ENCODE data around the gene P3H4. TPM values are rescaled to one million over a fixed set of nuclear protein-coding genes. Genes with fewer than 3 reads are reported as not detected.
A peak's percentile ranks its signal among the peaks of the same experiment; 100 is the strongest.

The P3H4 gene
- polyA plus RNA-seq, 6 donors from 2014 or later = 0.39 to 2.9 (median 0.87) TPM

DNA sequence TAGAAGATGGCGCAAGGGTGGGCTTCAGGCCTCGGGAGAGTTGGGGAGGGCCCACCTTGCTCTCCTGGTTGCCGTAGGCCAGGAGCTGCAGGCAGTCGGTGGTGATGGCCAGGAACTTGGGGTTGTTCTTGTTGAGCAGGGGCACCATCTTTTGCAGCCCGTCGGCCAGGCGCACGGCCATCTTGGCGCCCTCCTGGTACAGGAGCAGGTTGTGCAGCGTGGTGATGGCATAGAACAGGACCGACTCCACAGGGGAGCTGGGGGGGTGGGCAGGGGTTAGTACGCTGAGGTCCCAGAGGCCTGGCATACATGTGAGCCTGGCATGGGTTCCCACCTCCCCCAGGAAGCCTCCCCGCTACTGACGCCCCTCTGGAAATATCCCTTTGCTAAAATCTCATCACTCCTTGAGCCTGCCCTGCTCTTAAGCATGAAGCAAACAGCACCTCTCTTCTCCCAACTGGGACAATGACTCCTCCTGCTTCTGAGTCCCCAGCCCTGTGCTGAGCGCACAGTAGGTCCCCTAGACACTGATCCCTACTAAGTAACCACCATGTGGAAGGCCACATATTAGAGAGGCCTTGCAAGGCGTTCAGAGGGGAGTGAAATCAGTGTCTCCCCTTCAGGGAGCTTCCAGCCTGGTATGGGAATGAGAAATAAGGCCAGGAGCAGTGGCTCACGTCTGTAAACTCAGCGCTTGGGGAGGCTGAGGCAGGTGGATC is 44.3 kb downstream of the P3H4 start:
- no peak for ATAC-seq (ENCODE audit: low read depth in 2 of 2)
- Mint-ChIP-seq H3K4me1 (peaks cover 6 to 15% (median 9%) of the 10 kb centered on the region in 3 donors), H3K36me3 (peaks cover 0 to 43% of the 10 kb centered on the region in 2 donors)

DNA sequence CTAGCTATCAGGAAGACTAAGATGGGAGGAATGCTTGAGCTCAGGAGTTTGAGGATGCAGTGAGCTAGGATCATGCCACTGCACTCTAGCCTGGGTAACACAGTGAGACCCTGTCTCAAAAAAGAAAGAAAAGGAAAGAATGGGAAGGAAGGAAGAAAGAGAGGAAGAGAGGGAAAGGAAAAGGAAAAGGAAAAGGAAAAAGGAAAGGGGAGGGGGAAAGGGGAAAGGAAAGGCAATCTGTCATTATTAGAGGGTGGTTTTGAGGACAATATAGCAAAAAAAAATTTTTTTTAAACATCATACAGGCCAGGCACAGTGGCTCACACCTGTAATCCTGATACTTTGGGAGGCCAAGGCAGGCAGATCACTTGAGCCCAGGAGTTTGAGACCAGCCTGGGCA is 45.6 kb downstream of the P3H4 start:
- peaks cover 0 to 51% of the 10 kb centered on the region in 2 donors for H3K36me3 Mint-ChIP-seq
- ATAC-seq (ENCODE audit: low read depth in 2 of 2) = no peak

More for the DNA sequence above, 44.3 kb downstream of the P3H4 start:
- Mint-ChIP-seq H3K4me3 (peak overlapping the region in 1 of 8 donors; percentile 70), H3K27me3 (no peaks in the 10 kb centered on the region), H3K9me3 (no peaks in the 10 kb centered on the region), H3K27ac (peak overlapping the region in 1 of 6 donors; percentile 62)
- DNase-seq = no peak

DNA sequence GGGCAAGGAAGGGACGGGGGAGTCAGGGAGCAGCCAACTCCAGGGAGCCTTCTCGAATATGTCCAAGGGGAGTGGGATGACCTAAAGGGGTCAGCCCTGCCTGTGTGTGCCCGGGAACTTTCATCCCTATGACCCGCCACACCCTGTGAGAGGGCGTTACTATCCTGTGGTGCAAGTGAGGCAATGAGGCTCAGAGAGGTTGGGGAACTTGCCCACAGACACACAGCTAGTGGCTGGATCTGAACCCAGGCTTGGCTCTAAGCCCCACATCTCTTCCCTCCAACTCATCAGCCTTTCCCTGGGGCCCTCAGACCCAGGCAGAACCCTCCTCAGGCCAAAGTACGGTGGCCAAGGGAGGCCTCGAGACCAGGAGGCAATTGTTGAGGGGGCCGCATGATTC is 48.4 kb downstream of the P3H4 start:
- no peaks in the 10 kb centered on the region for H3K27me3 Mint-ChIP-seq
- peak overlapping the region in 2 of 6 donors; percentile 53 to 59 for H3K27ac Mint-ChIP-seq
- ATAC-seq (ENCODE audit: low read depth in 2 of 2) (no peak), DNase-seq (no peak)
- peaks cover 0 to 44% of the 10 kb centered on the region in 2 donors for H3K36me3 Mint-ChIP-seq
- H3K4me3 Mint-ChIP-seq = no peak overlapping the region
- H3K4me1 Mint-ChIP-seq = peaks cover 10 to 19% (median 18%) of the 10 kb centered on the region in 3 donors
- H3K9me3 Mint-ChIP-seq = no peaks in the 10 kb centered on the region

More for the DNA sequence above, 45.6 kb downstream of the P3H4 start:
- Mint-ChIP-seq H3K9me3 (no peaks in the 10 kb centered on the region), H3K4me3 (no peak overlapping the region), H3K27me3 (no peaks in the 10 kb centered on the region), H3K27ac (peak overlapping the region in 2 of 6 donors; percentile 39 to 89), H3K4me1 (peaks cover 7 to 10% (median 10%) of the 10 kb centered on the region in 3 donors)
- no peak for DNase-seq

DNA sequence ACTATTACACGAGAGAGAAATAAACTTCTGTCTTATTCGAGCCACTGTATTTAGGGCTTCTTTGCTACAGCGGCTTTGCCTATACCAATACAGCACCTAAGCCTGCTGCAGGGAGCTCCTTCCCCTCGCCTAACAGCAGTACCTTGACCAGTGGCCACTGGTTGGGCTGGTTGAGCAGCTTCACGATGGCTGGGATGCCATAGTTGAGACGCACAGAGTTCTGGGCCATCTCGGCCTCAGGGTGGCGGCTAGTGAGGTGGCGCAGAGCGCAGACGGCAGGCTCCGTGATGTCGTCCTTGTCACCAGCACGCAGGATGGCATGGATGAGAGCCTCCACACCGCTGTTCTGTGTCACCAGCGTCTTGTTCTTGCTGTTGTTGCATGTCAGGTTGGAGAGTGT is 48.9 kb downstream of the P3H4 start:
- Mint-ChIP-seq H3K27me3 (no peaks in the 10 kb centered on the region), H3K4me3 (no peak overlapping the region), H3K27ac (peak overlapping the region in 2 of 6 donors; percentile 15 to 59), H3K36me3 (peaks cover 0 to 42% of the 10 kb centered on the region in 2 donors), H3K4me1 (peaks cover 10 to 19% (median 18%) of the 10 kb centered on the region in 3 donors), H3K9me3 (no peaks in the 10 kb centered on the region)
- DNase-seq (no peak), ATAC-seq (ENCODE audit: low read depth in 2 of 2) (no peak)

DNA sequence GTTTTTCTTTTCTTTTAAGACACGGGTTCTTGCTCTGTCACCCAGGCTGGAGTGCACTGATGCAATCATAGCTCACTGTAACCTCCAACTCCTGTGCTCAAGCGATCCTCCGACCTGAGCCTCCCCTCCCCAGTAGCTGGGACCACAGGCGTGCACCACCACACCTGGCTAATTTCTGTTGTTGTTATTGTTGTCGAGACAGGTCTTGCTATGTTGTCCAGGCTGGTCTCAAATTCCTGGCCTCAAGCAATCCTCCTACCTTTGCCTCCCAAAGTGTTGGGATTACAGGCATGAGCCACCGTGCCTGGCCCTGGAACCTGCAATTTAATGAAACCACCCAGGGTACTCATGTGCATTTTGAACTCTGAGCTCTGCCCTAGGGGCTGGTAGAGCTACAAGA is 49.4 kb downstream of the P3H4 start:
- Mint-ChIP-seq H3K27ac (peak overlapping the region in 2 of 6 donors; percentile 53 to 81), H3K36me3 (peaks cover 0 to 37% of the 10 kb centered on the region in 2 donors), H3K27me3 (no peaks in the 10 kb centered on the region), H3K4me1 (peaks cover 10 to 18% (median 16%) of the 10 kb centered on the region in 3 donors), H3K4me3 (no peak overlapping the region), H3K9me3 (no peaks in the 10 kb centered on the region)
- ATAC-seq (ENCODE audit: low read depth in 2 of 2) (no peak), DNase-seq (no peak)

DNA sequence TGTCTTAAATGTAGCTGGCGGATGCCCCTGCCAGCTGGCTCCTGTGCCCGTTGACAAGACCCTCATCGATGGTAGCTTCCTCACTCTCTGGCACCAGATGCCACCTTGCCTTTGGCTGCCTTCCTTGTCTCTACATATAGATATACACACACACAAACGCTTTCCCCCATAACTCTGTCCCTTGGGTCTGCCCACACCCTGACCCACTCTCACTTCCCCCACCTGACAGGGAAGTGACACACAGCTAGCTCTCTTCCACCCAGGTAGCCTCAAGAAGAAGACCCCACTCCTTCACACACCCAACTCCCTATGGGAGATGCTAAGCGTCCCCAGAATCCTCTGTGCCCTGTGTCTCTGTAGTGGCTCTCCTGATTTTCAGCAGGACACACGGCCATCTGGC is 50.9 kb downstream of the P3H4 start:
- Mint-ChIP-seq H3K9me3 (no peaks in the 10 kb centered on the region), H3K36me3 (peaks cover 0 to 26% of the 10 kb centered on the region in 2 donors), H3K4me1 (peaks cover 10 to 18% (median 16%) of the 10 kb centered on the region in 3 donors), H3K27ac (peak overlapping the region; percentile 4 to 97 (median 59)), H3K4me3 (peak overlapping the region in 3 of 8 donors; percentile 37 to 81 (median 59)), H3K27me3 (no peaks in the 10 kb centered on the region)
- peak; percentile 11 for DNase-seq
- peak; percentile 71 to 97 for ATAC-seq (ENCODE audit: low read depth in 2 of 2)

DNA sequence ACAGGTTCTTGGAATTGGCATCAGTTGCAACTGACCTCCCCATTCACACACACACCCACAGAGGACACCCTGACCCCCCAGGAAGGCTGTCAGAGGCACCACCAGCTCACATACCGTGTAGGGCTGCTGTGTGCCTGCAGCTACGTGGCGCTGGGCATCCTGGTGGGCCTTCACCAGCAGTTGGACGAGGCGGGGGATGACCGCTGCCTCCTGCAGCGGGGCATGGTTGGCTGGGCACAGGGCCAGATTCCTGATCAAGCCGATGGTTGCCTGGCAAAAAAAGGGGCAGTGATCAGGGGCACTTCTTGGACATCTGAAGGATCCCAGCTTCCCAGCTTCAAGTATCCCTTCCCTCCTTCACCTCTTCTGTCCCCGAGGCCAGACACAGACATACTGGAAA is 53.1 kb downstream of the P3H4 start:
- H3K27me3 Mint-ChIP-seq = no peaks in the 10 kb centered on the region
- ATAC-seq (ENCODE audit: low read depth in 2 of 2) (no peak), DNase-seq (no peak)
- no peak overlapping the region for H3K27ac Mint-ChIP-seq
- H3K4me1 Mint-ChIP-seq = peaks cover 10 to 18% (median 16%) of the 10 kb centered on the region in 3 donors
- H3K4me3 Mint-ChIP-seq = no peak overlapping the region
- peaks cover 0 to 25% of the 10 kb centered on the region in 2 donors for H3K36me3 Mint-ChIP-seq
- no peaks in the 10 kb centered on the region for H3K9me3 Mint-ChIP-seq

DNA sequence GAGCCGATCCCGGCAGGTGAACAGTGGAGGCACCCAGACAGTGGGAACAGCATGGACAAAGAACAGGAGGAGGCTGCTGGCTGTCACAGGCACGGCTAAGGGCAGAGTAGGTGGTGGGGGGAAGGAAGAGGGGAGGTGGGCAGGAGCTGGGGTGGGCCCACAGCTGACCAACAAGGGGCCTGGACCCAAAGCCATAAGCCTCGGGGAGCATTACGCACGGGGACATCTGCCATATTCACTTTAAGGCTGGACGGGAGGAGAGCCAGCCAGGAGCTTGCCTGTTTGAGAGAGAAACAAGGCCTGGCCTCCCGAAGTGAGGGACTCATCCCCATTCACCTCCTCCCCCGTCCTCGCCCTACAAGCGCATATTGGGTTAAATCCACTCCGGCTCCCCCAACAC is 57.7 kb downstream of the P3H4 start:
- peak overlapping the region in 1 of 6 donors; percentile 2 for H3K27ac Mint-ChIP-seq
- peaks cover 0 to 5% of the 10 kb centered on the region in 2 donors for H3K36me3 Mint-ChIP-seq
- no peak overlapping the region for H3K4me3 Mint-ChIP-seq
- no peaks in the 10 kb centered on the region for H3K4me1 Mint-ChIP-seq
- DNase-seq (no peak), ATAC-seq (ENCODE audit: low read depth in 2 of 2) (no peak)
- no peaks in the 10 kb centered on the region for H3K9me3 Mint-ChIP-seq
- no peaks in the 10 kb centered on the region for H3K27me3 Mint-ChIP-seq

Other genes starting within 250 kb of the P3H4 start
- gene KRT9, start 239.9 kb downstream of the P3H4 start, polyA plus RNA-seq (ENCODE audit: low read depth in 6 of 6) = not detected
- gene KRT14, start 225.1 kb downstream of the P3H4 start, polyA plus RNA-seq (ENCODE audit: low read depth in 6 of 6) = not detected
- gene KRT16, start 199.2 kb downstream of the P3H4 start, polyA plus RNA-seq (ENCODE audit: low read depth in 6 of 6) = not detected
- not detected for gene KRT17, start 187.4 kb downstream of the P3H4 start, polyA plus RNA-seq (ENCODE audit: low read depth in 6 of 6)
- gene EIF1, start 123.1 kb downstream of the P3H4 start, polyA plus RNA-seq (ENCODE audit: low read depth in 6 of 6) = 1,000 to 10,000 TPM; 1,122 to 1,685 (median 1,504) TPM
- not detected for gene GAST, start 99.6 kb downstream of the P3H4 start, polyA plus RNA-seq (ENCODE audit: low read depth in 6 of 6)
- gene HAP1, start 77.3 kb downstream of the P3H4 start, polyA plus RNA-seq (ENCODE audit: low read depth in 6 of 6) = not detected
- gene JUP, start 25.2 kb downstream of the P3H4 start, polyA plus RNA-seq (ENCODE audit: low read depth in 6 of 6) = 100 to 1,000 TPM in 2 of 6 donors, 10 to 100 TPM in 4; 32.9 to 123 (median 51.0) TPM
- gene FKBP10, start 1.1 kb upstream of the P3H4 start, polyA plus RNA-seq (ENCODE audit: low read depth in 6 of 6) = not detected
- 10 to 100 TPM; 28.9 to 49.8 (median 37.8) TPM for gene NT5C3B, start 24.3 kb upstream of the P3H4 start, polyA plus RNA-seq (ENCODE audit: low read depth in 6 of 6)
- not detected for gene KLHL10, start 25.9 kb upstream of the P3H4 start, polyA plus RNA-seq (ENCODE audit: low read depth in 6 of 6)
- gene KLHL11, start 53.5 kb upstream of the P3H4 start, polyA plus RNA-seq (ENCODE audit: low read depth in 6 of 6) = 1 to 10 TPM; 3.6 to 9.8 (median 6.7) TPM
- gene ACLY, start 107.0 kb upstream of the P3H4 start, polyA plus RNA-seq (ENCODE audit: low read depth in 6 of 6) = 10 to 100 TPM; 34.0 to 63.5 (median 49.8) TPM
- gene ODAD4, start 118.7 kb upstream of the P3H4 start, polyA plus RNA-seq (ENCODE audit: low read depth in 6 of 6) = under 1 TPM in 4 of 6 donors, not detected in 2; 0.17 to 0.60 (median 0.37) TPM
- 10 to 100 TPM; 27.5 to 42.4 (median 34.8) TPM for gene CNP, start 154.8 kb upstream of the P3H4 start, polyA plus RNA-seq (ENCODE audit: low read depth in 6 of 6)
- gene DNAJC7, start 205.5 kb upstream of the P3H4 start, polyA plus RNA-seq (ENCODE audit: low read depth in 6 of 6) = 10 to 100 TPM; 33.4 to 98.0 (median 77.4) TPM
- gene NKIRAS2, start 208.1 kb upstream of the P3H4 start, polyA plus RNA-seq (ENCODE audit: low read depth in 6 of 6) = 10 to 100 TPM; 25.0 to 42.1 (median 36.1) TPM
- gene C17orf113, start 238.7 kb upstream of the P3H4 start, polyA plus RNA-seq (ENCODE audit: low read depth in 6 of 6) = under 1 TPM; 0.13 to 0.87 (median 0.58) TPM